ENCODE measurements around the gene CD6. TPM values are rescaled to one million over a fixed set of nuclear protein-coding genes. Genes with fewer than 3 reads are reported as not detected.

Gene CD6
- total RNA-seq, 1 donor from 2014 or later, result 0.47 TPM

DNA sequence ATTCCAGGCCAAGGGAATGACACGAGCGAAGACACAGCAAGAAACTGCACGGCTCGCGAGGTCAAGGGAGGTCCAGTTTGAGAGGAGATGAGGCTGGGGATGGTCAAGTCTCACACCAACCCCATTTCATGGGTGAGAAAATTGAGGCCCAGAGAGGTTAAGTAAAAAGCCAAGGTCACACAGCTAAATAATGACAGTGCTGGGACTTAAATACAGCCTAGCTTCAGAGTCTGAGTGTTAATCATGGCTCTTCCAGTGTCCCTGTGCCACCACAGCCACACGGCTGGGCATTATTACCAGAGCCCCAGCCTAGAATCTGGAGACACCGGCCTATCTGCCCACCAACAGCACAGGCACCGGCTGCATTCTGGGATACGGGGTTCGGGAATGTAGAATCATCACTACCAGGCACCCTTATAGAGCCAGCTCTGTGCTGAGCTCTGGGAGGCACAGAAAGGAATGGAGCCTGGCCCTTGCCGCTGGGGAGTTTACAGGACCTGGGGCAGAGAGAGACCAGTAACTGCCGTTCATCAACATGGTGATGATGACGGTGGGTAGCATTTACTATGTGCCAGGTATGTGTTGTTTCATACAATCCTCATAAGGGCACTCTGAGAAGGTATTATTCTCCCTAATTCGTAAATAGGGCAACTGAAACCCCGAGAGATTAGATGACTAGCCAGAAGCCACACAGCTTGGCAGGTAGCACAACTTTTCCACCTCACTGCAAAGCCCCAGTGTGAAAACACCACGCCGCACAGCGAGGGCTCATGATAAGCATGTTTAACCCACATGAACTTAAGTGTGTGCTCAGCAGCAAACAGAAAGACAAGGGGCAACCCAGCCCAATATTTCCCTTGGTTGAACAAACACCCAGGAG, 51.8 kb downstream of the CD6 start:
- no peak overlapping the region for H3K4me3 ChIP-seq
- no peaks in the 10 kb centered on the region for H3K9me3 ChIP-seq (replicated peaks)
- peaks cover 50% of the 10 kb centered on the region for H3K27me3 ChIP-seq (ENCODE audit: low read depth)
- no peak for DNase-seq
- no peaks in the 10 kb centered on the region for H3K36me3 ChIP-seq
- intact Hi-C loops (cut with micrococcal nuclease), result no loop called here
- peaks cover 30% of the 10 kb centered on the region for H3K4me1 ChIP-seq
- TF ChIP-seq, protein P1, sequence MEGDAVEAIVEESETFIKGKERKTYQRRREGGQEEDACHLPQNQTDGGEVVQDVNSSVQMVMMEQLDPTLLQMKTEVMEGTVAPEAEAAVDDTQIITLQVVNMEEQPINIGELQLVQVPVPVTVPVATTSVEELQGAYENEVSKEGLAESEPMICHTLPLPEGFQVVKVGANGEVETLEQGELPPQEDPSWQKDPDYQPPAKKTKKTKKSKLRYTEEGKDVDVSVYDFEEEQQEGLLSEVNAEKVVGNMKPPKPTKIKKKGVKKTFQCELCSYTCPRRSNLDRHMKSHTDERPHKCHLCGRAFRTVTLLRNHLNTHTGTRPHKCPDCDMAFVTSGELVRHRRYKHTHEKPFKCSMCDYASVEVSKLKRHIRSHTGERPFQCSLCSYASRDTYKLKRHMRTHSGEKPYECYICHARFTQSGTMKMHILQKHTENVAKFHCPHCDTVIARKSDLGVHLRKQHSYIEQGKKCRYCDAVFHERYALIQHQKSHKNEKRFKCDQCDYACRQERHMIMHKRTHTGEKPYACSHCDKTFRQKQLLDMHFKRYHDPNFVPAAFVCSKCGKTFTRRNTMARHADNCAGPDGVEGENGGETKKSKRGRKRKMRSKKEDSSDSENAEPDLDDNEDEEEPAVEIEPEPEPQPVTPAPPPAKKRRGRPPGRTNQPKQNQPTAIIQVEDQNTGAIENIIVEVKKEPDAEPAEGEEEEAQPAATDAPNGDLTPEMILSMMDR (IDR thresholded peaks at IDR 0.05; ENCODE audit: borderline replicate concordance), result no peak
- no peak overlapping the region for H3K27ac ChIP-seq (replicated peaks)

DNA sequence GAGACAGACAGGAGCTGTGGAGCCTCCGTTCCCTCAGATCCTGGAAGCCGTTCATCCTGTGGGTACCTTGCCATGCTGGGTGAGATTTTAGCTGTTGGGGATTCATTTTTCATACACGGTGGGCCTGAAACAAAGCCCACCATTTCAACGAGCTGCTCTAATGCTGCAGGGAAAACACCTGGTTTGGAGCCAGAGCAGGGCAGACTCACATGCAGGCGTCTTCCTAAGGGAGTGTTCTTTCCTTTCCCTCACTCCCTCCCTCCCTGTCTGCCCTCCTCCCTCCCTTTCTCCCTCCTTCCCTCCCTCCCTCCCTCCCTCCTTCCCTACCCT, 52.5 kb downstream of the CD6 start:
- peaks cover 30% of the 10 kb centered on the region for H3K4me1 ChIP-seq
- intact Hi-C loops (cut with micrococcal nuclease), result no loop called here
- no peak overlapping the region for H3K4me3 ChIP-seq
- H3K27ac ChIP-seq (replicated peaks), result no peak overlapping the region
- TF ChIP-seq, protein P1 (IDR thresholded peaks at IDR 0.05; ENCODE audit: borderline replicate concordance), result no peak
- no peaks in the 10 kb centered on the region for H3K36me3 ChIP-seq
- no peaks in the 10 kb centered on the region for H3K9me3 ChIP-seq (replicated peaks)
- DNase-seq, result no peak
- H3K27me3 ChIP-seq (ENCODE audit: low read depth), result peaks cover 44% of the 10 kb centered on the region

DNA sequence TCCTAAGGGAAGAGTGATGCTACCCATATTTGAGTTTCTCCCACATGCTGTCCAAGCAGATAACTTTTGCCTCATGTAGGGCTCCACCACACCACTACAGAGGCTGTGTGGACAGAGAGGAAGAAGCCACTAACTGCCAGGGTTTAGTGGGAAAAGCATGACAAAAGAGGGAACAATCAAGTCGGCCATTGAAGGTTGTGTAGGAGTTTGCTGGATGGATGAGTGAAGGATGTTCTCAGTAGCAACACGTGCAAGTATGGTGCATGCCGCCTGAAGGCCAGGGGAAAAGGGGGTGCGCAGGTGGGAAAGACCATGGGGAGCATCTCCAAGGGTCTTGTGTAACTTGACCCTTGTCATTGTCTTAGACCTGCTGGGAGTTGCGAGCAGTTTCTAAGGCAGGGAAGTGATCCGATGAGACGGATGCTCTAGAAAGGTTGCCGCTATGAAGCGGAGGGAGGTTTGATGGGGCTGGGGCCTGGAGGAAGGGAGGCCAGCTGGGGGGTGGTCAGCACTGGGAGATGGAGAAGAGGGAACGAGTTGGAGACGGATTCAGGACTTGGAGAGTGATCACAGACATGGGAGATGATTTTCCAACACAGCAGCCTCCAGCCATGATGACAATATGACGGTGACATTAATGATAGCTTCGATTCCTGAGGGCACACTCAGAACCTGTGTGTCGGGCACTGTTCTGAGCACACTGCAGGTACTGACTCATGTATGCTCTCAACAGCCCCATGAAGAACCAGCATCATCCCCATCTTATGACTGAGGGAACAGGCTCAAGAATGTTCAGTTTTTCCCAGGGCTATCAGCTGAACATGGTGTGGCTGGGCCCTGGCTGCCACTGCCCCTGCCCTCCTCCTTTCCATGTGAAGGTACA, 53.7 kb downstream of the CD6 start:
- TF ChIP-seq, protein P1 (IDR thresholded peaks at IDR 0.05; ENCODE audit: borderline replicate concordance), result no peak
- no peak for DNase-seq
- Histone ChIP-seq H3K36me3 (no peaks in the 10 kb centered on the region), H3K27me3 (ENCODE audit: low read depth) (peaks cover 31% of the 10 kb centered on the region), H3K4me1 (peaks cover 30% of the 10 kb centered on the region), H3K9me3 (replicated peaks) (no peaks in the 10 kb centered on the region), H3K27ac (replicated peaks) (no peak overlapping the region), H3K4me3 (no peak overlapping the region)
- intact Hi-C loops (cut with micrococcal nuclease), result no loop called here

DNA sequence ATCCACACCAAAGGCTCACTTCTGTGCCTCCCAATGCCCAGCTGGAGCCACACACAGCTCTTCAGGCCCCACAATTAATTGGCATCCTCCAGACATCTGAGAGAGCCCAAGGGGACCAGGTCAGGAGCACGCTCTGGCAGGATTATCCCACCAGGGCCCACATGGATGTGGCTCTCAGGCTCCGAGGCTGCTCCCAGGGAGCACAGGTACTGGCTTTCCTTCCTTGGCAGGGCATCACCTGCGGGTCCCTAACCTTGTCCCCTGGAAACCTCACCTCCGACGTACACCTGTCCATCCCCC, 54.3 kb downstream of the CD6 start:
- peaks cover 25% of the 10 kb centered on the region for H3K27me3 ChIP-seq (ENCODE audit: low read depth)
- intact Hi-C loops (cut with micrococcal nuclease), result no loop called here
- H3K9me3 ChIP-seq (replicated peaks), result no peaks in the 10 kb centered on the region
- TF ChIP-seq, protein P1 (IDR thresholded peaks at IDR 0.05; ENCODE audit: borderline replicate concordance), result no peak
- DNase-seq, result no peak
- H3K36me3 ChIP-seq, result no peaks in the 10 kb centered on the region
- no peak overlapping the region for H3K27ac ChIP-seq (replicated peaks)
- H3K4me3 ChIP-seq, result no peak overlapping the region
- peaks cover 30% of the 10 kb centered on the region for H3K4me1 ChIP-seq

DNA sequence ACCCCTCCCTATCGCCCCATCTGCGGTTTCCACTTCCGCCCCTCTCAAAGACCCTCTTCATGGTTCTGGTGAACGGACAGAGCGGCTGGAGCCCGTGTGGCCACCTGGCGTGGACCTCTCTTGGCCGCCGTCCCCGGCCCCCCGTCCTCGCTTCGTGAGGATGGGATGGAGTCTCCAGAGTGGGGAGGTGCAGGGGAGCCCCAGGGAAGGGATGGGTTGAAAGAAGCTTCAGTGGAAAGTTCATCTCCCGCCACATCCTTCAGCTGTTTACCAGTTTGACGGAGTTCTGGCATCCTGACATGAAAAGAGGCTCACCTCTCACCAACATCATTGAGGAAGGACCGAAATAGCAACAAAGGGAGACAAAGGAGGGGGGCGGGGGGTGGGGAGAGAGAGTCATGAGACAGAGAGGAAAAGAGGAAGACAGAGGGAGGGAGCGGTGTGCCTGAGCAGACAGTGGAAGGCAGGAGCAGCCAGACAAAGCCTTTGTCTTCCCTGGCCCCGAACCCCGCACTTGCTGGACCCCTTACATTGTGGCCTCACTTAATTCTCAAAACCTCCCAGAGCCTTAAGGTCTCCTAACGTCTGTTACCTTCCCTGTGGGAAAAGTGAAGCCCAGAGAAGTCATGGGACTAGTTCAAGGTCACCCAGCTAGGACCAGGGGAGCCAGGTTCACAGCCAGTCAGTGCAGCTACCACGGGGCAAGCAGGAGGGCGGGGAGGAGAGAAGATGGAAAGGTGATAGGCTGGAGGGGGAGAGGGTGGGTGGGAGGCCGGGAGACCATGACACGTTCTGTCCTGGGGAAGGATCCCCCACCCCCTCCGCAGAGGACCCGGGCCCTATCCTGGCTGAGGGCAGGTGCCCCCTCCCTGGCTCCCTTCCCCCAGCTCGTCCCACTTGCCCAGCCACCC, 54.9 kb downstream of the CD6 start:
- TF ChIP-seq, protein P1 (IDR thresholded peaks at IDR 0.05; ENCODE audit: borderline replicate concordance), result no peak
- no peak overlapping the region for H3K27ac ChIP-seq (replicated peaks)
- no peaks in the 10 kb centered on the region for H3K36me3 ChIP-seq
- intact Hi-C loops (cut with micrococcal nuclease), result no loop called here
- H3K4me1 ChIP-seq, result peaks cover 30% of the 10 kb centered on the region
- no peaks in the 10 kb centered on the region for H3K9me3 ChIP-seq (replicated peaks)
- DNase-seq, result no peak
- no peak overlapping the region for H3K4me3 ChIP-seq
- peaks cover 19% of the 10 kb centered on the region for H3K27me3 ChIP-seq (ENCODE audit: low read depth)

Data from left ventricle myocardium inferior (tissue), 1 donor.